GM18909 (cell line): ENCODE data around the gene SLCO1A2.

Source experiments
- ATAC-seq: cut with Tn5 transposase; IDR thresholded peaks from one replicate; pipeline ENCODE4 v1.9.1; 2021; ENCODE audit warnings: mild to moderate bottlenecking; ENCODE audit not compliant: unreplicated experiment, poor library complexity

The SLCO1A2 gene

GRCh38 chr12:21330682-21331253 lies 3.9 kb downstream of the SLCO1A2 start:
- ATAC-seq: no peak

- no peak for ATAC-seq
Observed at GRCh38 chr12:21328578-21328977, 6.1 kb downstream of the SLCO1A2 start.

GRCh38 chr12:21324551-21324950 lies 10.2 kb downstream of the SLCO1A2 start:
- ATAC-seq: no peak

- ATAC-seq: no peak
Observed at GRCh38 chr12:21323736-21324135, 11.0 kb downstream of the SLCO1A2 start.

GRCh38 chr12:21308785-21309184 lies 25.9 kb downstream of the SLCO1A2 start:
- no peak for ATAC-seq

DNA sequence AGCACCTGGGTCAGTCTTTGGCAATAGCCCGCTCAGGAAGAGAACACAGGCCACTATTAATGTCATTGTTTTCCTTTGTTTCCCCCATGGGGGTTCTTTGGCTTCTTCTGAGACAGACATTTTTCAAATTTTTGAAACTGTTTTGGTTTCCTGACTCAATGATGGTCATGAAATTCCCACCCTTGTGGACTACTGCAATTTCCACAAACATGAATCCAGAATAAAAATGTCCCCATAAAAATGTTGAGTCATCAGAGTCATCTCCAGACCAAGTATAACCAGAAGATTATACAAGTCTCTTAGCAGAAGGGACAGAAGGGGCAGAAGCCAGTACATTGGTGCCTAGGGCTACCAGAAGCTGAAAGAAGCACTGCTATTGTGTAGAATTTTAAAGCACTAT lies 29.1 kb downstream of the SLCO1A2 start:
- no peak for ATAC-seq

DNA sequence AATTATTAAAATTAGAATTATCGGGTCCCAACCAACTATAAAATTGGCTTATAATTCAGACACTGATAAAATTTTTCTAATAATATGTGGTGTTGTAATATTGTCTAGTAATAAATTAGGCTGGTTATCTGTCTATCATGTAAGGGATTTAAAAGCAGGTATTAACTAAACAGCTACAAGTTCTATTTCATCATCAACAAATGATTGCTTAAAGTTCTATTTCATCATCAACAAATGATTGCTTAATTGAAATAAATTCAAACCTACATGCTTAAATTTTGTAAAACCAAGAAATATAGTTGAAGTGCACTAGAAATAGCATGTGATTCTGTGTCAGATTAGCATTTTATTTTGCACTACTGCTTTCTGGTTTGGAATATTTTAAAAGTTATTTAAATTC lies 34.1 kb downstream of the SLCO1A2 start:
- ATAC-seq: no peak

GRCh38 chr12:21296751-21297406 lies 37.8 kb downstream of the SLCO1A2 start:
- ATAC-seq: peak; percentile 75

DNA sequence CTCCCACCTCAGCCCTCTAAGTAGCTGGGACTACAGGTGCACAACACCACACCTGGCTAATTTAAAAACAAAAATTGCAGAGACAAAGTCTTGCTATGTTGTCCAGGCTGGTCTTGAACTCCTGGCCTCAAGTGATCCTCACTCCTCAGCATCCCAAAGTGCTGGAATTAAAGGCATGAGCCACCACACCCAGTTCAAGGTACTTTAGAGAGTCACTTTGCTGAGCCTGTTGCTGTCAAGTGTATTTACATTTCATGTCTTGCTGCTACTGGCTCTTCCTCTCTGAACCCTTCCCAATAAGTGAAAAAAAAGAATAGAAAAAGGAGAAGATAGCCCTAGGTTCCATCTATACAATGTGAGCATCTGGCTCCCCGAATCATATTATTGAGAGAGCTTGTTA lies 38.4 kb downstream of the SLCO1A2 start:
- peak; percentile 11 for ATAC-seq

- ATAC-seq: no peak
Observed at GRCh38 chr12:21294176-21294575, 40.5 kb downstream of the SLCO1A2 start.

- ATAC-seq: no peak
Observed at GRCh38 chr12:21292111-21292510, 42.6 kb downstream of the SLCO1A2 start.

GRCh38 chr12:21289698-21290097 lies 45.0 kb downstream of the SLCO1A2 start:
- no peak for ATAC-seq

DNA sequence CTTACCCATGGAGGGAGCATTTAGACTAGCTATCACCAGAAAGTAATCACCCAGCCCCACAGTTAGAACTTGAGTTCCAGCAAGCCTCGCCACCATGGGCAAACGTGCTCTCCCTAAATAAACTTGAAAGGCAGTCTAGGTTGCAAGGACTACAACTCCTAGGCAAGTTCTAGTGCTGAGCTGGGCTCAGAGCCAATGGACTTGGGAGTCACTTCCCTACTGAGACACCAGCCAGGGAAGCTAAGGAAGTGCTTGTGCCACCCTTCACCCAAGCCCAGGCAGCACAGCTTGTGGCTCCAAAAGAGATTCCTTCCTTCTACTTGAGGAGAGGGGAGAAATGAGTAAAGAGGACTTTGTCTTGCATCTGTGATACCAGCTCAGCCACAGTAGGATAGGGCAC lies 57.9 kb downstream of the SLCO1A2 start:
- ATAC-seq: no peak

- no peak for ATAC-seq
Observed at GRCh38 chr12:21265932-21266331, 68.8 kb downstream of the SLCO1A2 start.

DNA sequence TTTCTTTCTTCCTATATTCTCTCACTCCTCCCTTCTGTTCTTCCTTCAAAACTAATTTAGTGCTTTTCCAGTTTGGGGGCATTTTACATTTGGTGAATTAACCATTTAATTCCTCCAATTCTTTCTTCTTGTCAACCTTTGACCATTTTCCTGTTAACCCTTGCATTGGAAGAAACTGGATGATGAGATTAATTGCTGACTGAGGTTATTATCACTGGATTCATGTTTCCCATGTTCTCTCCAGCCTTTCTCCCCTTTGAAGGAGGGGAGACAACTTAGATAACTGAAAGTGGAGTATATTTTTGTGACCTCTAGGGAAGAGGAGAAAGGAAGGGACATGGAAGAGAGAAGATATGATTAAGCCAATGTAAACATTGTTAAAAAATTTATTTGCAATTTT lies 70.5 kb downstream of the SLCO1A2 start:
- no peak for ATAC-seq

DNA sequence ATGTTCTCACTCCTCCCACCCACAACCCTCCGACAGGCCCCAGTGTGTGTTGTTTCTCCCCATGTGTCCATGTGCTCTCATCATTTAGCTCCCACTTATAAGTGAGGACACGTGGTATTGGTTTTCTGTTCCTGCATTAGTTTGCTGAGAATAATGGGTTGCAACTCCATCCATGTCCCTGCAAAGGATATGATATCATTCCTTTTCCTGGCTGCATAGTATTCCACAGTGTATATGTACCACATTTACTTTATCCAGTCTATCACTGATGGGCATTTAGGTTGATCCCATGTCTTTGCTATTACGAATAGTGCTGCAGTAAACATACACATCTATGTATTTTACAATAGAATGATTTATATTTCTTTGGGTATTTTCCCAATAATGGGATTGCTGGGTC lies 77.5 kb downstream of the SLCO1A2 start:
- no peak for ATAC-seq

- no peak for ATAC-seq
Observed at GRCh38 chr12:21252070-21252469, 82.6 kb downstream of the SLCO1A2 start.

- ATAC-seq: no peak
Observed at GRCh38 chr12:21248679-21249078, 86.0 kb downstream of the SLCO1A2 start.

DNA sequence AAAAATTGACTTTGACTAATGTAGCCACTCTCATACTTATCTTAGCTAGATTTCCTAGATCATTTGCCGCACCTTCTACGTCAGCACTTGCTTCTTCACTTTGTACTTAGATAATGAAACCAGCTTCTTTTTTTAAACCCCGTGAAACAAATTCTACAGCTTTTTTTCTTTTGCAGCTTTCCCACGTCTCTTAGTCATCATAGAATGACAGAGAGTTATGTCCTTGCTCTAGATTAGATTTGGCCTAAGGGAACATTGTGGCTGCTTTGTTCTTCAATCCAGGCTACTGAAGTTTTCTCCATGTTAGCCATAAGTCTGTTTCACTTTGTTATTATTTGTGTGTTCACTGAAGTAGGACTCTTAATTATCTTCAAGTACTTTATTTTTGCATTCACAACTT lies 94.9 kb downstream of the SLCO1A2 start:
- ATAC-seq: no peak

DNA sequence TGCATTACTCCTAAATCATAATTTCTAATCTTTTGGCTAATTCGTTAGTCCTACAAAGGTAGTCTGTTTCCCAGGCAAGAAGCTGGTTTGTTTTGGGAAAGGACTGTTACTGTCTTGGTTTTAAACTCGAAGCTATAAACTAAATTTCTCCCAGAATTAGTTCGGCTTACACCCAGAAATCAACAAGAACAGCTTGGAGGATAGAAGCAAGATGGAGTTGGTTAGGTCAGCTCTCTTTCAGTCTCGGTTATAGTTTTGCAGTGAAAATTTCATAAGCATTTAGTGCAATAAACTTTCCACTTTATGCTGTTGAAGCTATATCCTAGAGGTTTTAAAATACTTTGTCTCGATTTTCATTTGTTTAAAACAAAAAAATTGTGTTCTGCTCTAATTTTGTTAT lies 100.3 kb downstream of the SLCO1A2 start:
- no peak for ATAC-seq

- ATAC-seq: no peak
Observed at GRCh38 chr12:21223930-21224329, 110.8 kb downstream of the SLCO1A2 start.

DNA sequence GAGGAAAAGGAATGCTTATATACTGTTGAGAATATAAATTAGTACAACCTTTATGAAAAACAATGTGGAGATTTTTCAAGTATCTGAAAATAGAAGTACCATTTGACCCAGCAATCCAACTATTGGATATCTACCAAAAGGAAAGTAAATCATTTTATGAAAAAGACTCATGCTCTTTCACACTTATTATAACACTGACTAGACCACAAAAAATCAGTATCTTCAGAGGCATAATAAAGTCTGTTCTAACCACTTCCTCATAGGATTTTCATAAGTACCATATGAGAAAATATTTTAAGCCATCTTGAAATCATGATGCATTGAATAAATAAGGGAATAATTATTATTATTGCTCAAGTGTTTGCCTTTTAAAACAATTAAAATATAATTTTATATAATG lies 112.9 kb downstream of the SLCO1A2 start:
- no peak for ATAC-seq
